AG09319 (cell line): ENCODE data around the gene SPATA31C2.

Source experiments
- DNase-seq: peaks from one replicate; pipeline ENCODE4 v3.0.0-alpha.2; 2010; ENCODE audit warnings: low read depth; ENCODE audit errors: extremely low read depth
- CTCF ChIP-seq: IDR thresholded peaks from 2 replicates; pipeline ENCODE4 v1.5.1; 2011; ENCODE audit warnings: low read depth, mild to moderate bottlenecking, inconsistent platforms, low read length, moderate library complexity

The SPATA31C2 gene

GRCh38 chr9:88085476-88085875, 52.8 kb downstream of the SPATA31C2 start:
- DNase-seq = no peak

GRCh38 chr9:88084357-88085183, 53.7 kb downstream of the SPATA31C2 start:
- no peak for TF ChIP-seq CTCF
- DNase-seq = no peak

More at GRCh38 chr9:88085476-88085875, 52.8 kb downstream of the SPATA31C2 start:
- TF ChIP-seq CTCF = no peak
